ENCODE measurements around the gene SOWAHC. TPM values are rescaled to one million over a fixed set of nuclear protein-coding genes. Genes with fewer than 3 reads are reported as not detected.

Gene SOWAHC
- total RNA-seq, 4 donors from 2014 or later, result 40.6 to 99.5 (median 57.3) TPM

DNA sequence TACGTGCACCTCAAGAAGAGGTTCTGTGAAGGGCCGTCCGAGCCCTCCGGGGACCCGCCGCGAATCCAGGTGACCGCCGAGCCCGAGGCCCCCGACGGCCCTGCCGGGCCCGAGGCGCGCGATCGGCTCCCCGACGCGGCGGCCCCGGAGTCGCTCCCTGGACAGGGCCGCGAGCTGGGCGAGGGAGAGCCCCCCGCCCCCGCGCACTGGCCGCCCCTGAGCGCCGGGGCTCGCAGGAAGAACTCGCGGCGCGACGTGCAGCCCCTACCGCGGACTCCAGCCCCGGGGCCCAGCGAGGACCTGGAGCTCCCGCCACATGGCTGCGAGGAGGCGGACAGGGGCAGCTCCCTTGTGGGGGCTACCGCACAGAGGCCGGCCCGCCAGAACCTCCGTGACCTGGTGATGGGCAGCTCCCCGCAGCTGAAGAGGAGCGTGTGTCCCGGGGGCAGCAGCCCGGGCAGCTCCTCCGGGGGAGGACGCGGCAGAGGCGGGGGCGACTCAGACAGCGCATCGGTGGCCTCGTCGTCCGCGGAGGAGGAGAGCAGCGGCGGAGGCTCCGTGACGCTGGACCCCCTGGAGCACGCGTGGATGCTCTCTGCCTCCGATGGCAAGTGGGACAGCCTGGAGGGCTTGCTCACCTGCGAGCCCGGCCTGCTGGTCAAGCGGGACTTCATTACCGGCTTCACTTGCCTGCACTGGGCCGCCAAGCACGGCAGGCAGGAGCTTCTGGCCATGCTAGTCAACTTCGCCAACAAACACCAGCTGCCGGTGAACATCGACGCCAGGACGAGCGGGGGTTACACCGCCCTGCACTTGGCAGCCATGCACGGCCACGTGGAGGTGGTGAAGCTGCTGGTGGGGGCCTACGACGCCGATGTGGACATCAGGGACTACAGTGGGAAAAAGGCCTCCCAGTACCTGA is 812 bp downstream of the SOWAHC start:
- TF ChIP-seq POLR2A (IDR thresholded peaks at IDR 0.05) (no peak), EP300 (IDR thresholded peaks at IDR 0.05; ENCODE audit: low read depth) (no peak), POLR2AphosphoS5 (IDR thresholded peaks at IDR 0.05) (no peak)
- TF ChIP-seq, protein P1, sequence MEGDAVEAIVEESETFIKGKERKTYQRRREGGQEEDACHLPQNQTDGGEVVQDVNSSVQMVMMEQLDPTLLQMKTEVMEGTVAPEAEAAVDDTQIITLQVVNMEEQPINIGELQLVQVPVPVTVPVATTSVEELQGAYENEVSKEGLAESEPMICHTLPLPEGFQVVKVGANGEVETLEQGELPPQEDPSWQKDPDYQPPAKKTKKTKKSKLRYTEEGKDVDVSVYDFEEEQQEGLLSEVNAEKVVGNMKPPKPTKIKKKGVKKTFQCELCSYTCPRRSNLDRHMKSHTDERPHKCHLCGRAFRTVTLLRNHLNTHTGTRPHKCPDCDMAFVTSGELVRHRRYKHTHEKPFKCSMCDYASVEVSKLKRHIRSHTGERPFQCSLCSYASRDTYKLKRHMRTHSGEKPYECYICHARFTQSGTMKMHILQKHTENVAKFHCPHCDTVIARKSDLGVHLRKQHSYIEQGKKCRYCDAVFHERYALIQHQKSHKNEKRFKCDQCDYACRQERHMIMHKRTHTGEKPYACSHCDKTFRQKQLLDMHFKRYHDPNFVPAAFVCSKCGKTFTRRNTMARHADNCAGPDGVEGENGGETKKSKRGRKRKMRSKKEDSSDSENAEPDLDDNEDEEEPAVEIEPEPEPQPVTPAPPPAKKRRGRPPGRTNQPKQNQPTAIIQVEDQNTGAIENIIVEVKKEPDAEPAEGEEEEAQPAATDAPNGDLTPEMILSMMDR (IDR thresholded peaks at IDR 0.05), result no peak
- in situ Hi-C loops (cut with MboI; ENCODE audit: low pct_ligation_motif_present in 1 of 4, low pct_unique_long_range_greater_than_20kb in 1 of 4, low sequenced_read_pairs in 3 of 4), result no loop called here
- Histone ChIP-seq H3K9me3 (no peaks in the 10 kb centered on the region), H3K4me1 (peaks cover 15 to 61% (median 37%) of the 10 kb centered on the region in 4 donors), H3K36me3 (no peaks in the 10 kb centered on the region), H3K4me3 (peak overlapping the region; percentile 53 to 82 (median 70)), H3K27me3 (no peaks in the 10 kb centered on the region), H3K27ac (peak overlapping the region; percentile 98 to 99 (median 98))
- DNase-seq, result peak; percentile 31
- WGBS, 2 donors (ENCODE audit: low coverage in 1 of 2), result 17% methylated on average over 88 of the region's 90 CpGs; no CpG with 5 or more reads in 1 of the 2 donors
- intact Hi-C loops (cut with DNase I; ENCODE audit: low total_unique reads), result loop anchor here (5.0 kb wide), 1 partner anchor 77 kb away; no protein-coding TSS in a partner anchor

DNA sequence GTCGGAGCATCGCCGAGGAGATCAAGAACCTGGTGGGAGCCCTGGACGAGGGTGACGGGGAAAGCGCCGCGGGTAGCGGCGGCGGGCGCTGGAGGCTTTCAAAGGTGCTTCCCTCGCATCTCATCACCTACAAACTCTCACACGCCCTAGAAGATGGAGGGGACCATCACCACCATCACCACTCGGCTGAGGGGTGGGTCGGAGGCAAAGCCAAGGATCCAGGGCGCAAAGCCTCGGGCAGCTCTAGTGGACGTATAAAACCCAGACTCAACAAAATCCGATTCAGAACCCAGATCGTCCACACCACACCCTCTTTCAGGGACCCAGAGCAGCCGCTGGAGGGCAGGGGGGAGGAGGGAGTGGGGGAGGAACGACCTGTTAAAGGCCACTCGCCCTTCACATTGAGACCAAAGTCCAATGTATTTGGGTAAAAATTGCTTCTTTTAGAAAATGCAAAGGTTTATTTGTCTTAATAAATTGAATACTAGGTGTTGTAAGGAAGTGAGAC is 1.5 kb downstream of the SOWAHC start:
- peaks cover 15 to 60% (median 37%) of the 10 kb centered on the region in 4 donors for H3K4me1 ChIP-seq
- intact Hi-C loops (cut with DNase I; ENCODE audit: low total_unique reads) (no loop called here), in situ Hi-C loops (cut with MboI; ENCODE audit: low pct_ligation_motif_present in 1 of 4, low pct_unique_long_range_greater_than_20kb in 1 of 4, low sequenced_read_pairs in 3 of 4) (no loop called here)
- H3K4me3 ChIP-seq, result peak overlapping the region; percentile 53 to 82 (median 70)
- no peaks in the 10 kb centered on the region for H3K9me3 ChIP-seq
- 45 to 66% methylated on average over 2 to 24 of the region's 24 CpGs for WGBS, 2 donors (ENCODE audit: low coverage in 1 of 2)
- DNase-seq, result peak; percentile 47
- peak overlapping the region; percentile 98 to 99 (median 98) for H3K27ac ChIP-seq
- no peaks in the 10 kb centered on the region for H3K36me3 ChIP-seq
- TF ChIP-seq POLR2AphosphoS5 (IDR thresholded peaks at IDR 0.05), result no peak
- TF ChIP-seq, protein P1 (IDR thresholded peaks at IDR 0.05), result peak in 3 of 5 experiments; percentile 13 to 42 (median 17)
- H3K27me3 ChIP-seq, result no peaks in the 10 kb centered on the region

DNA sequence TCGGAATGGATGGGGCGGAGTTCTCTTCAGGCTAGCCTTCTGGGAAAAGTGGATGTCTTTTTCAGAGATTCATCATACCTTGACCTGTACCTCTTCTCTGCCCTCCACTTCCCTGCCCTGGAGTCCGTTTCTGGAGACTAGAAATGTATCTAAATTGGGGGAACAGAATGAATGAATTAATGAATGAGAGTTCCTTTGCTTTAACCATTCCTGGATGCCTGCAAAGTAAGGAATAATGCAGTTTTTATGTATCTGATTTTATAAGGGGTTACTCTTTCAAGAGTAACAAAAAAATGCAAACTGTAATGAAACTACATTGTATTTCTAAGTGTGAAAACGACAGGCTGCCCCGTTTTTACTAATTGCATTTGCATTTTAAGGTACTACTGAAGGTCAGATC is 2.0 kb downstream of the SOWAHC start:
- Histone ChIP-seq H3K36me3 (no peaks in the 10 kb centered on the region), H3K27me3 (no peaks in the 10 kb centered on the region), H3K9me3 (no peaks in the 10 kb centered on the region), H3K4me3 (peak overlapping the region in 3 of 4 donors; percentile 63 to 82 (median 77)), H3K4me1 (peaks cover 15 to 60% (median 37%) of the 10 kb centered on the region in 4 donors), H3K27ac (peak overlapping the region in 1 of 4 donors; percentile 99)
- TF ChIP-seq, protein P1 (IDR thresholded peaks at IDR 0.05), result no peak
- TF ChIP-seq POLR2AphosphoS5 (IDR thresholded peaks at IDR 0.05) (no peak), POLR2A (IDR thresholded peaks at IDR 0.05) (no peak), EP300 (IDR thresholded peaks at IDR 0.05; ENCODE audit: low read depth) (no peak)
- in situ Hi-C loops (cut with MboI; ENCODE audit: low pct_ligation_motif_present in 1 of 4, low pct_unique_long_range_greater_than_20kb in 1 of 4, low sequenced_read_pairs in 3 of 4) (no loop called here), intact Hi-C loops (cut with DNase I; ENCODE audit: low total_unique reads) (no loop called here)
- DNase-seq, result no peak
- 66 to 72% methylated on average over 5 of the region's 5 CpGs for WGBS, 2 donors (ENCODE audit: low coverage in 1 of 2)

DNA sequence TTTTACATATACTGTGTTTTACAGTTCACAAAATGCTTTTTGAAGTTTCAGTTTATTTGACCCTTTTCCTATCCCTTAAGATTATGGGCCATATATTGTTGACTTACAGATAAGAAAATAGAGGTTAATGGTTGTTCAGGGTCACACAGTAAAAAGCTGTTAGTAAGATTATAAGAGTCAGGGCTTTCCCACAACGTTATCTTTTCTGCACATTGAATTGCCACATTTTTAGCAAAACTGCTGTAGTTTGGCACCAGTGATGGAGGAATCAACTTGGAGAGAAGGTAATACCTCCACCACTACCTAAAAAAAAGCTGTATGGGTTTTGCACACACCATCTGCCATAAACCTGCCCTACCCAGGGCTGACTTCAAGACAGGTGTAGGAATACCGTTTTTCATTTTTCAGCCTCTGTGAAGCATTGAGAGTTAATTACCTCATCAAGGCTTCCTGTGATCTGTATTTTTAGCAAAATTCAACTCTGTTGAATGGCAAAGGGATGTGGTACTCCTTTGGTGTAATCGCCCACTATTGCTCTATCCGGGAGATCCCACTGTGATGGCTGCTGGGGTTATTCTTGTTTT is 5.0 kb downstream of the SOWAHC start:
- TF ChIP-seq POLR2AphosphoS5 (IDR thresholded peaks at IDR 0.05) (no peak), EP300 (IDR thresholded peaks at IDR 0.05; ENCODE audit: low read depth) (no peak), POLR2A (IDR thresholded peaks at IDR 0.05) (no peak)
- TF ChIP-seq, protein P1 (IDR thresholded peaks at IDR 0.05), result no peak
- in situ Hi-C loops (cut with MboI; ENCODE audit: low pct_ligation_motif_present in 1 of 4, low pct_unique_long_range_greater_than_20kb in 1 of 4, low sequenced_read_pairs in 3 of 4), result no loop called here

More for the DNA sequence above, 5.0 kb downstream of the SOWAHC start:
- H3K27ac ChIP-seq, result no peak overlapping the region
- intact Hi-C loops (cut with DNase I; ENCODE audit: low total_unique reads), result no loop called here
- no peak for DNase-seq
- H3K27me3 ChIP-seq, result no peaks in the 10 kb centered on the region
- 48 to 54% methylated on average over 4 of the region's 4 CpGs for WGBS, 2 donors (ENCODE audit: low coverage in 1 of 2)
- no peak overlapping the region for H3K4me3 ChIP-seq
- no peaks in the 10 kb centered on the region for H3K9me3 ChIP-seq
- peaks cover 4 to 41% (median 24%) of the 10 kb centered on the region in 4 donors for H3K4me1 ChIP-seq
- no peaks in the 10 kb centered on the region for H3K36me3 ChIP-seq
